ENCODE measurements around the gene CNTNAP5.

Gene CNTNAP5

DNA sequence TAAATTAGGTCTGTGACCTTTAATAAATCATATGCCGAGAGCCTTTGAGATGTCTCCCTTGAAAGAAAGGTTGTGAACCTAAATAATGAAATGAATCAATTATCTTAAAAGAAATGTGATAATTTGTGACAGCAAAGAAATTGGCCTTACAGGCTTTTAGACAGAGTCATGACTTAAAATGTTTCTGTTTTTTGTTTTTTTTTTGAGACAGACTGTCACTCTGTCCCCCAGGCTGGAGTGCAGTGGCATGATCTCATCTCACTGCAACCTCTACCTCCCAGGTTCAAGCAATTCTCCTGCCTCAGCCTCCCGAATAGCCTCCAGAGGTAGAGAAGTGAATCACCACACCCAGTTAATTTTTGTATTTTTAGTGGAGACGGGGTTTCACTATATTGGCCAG is 898.0 kb downstream of the CNTNAP5 start:
- DNase-seq: no peak

DNA sequence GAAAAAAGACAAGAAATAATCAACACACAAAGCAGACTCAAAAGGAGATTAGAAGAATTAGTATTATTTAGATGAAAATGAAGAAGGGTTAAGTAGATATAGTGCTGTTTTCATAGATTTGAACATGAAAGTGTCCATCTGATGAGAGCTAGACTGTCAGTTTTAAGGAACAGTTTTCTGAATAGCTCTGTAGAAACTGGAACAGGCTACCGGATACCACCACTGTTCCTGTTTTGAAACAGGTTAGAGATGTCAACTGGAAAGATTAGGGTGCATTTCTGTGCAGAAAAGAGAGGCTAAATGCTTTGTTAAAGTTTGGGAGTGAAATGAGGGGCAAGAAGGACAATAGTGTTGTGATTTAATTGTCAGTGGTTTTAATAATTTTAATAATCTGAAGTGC is 908.8 kb downstream of the CNTNAP5 start:
- DNase-seq: no peak

DNA sequence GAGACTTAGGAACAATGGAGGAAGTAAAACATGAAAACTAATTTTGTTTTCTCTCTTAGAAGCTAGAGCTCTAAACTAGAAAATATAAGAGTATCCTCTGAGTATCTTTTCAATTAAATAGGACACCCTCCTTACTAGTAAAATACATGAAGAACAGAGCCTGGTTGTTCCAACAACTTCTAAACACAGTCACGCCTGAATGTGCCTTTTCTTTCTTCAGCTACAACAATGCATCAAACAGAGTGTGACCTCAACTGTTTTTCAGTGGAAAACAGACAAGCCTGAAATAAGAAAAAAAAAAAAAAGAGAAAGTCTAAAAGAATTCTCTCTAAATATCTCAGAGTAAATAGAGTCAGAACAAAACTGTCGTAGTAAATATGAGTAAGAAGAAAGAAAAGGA is 928.8 kb downstream of the CNTNAP5 start:
- peak; percentile 27 for DNase-seq

DNA sequence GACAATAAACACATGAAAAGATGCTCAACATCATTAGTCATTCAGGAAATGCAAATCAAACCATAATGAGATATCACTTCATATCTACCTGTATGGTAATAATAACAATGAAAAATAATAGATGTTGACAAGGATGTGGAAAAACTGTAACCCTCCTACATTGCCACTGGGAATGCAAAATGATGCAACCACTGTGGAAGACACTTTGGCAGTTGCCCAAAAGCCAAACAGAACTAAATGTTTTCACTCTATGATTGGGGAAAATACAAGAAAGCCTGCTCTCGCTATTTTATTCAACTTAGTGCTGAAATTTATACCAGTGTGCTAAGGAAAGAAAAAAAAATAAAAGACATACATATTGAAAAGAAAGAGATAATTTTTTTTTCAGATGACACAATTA is 934.5 kb downstream of the CNTNAP5 start:
- DNase-seq: no peak

DNA sequence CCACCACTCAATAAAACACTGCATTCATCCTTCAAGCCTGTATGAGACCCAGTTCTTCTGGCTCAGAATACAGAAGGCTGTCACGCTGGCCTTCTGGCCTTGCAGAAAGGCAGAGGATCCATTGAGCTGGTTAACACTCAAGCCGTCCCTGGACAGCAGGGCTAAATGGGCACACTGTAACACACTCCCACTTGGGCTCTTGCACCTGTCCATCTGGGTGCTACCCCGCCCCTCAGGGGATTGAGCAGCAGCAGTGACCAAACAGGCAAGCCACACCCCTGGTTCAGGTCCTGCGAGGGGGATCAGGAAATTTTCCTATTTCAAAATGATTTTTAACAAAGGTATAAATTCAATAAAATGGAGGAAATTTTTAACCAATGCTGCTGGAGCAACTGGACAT is 936.0 kb downstream of the CNTNAP5 start:
- no peak for DNase-seq
